CD4-positive, alpha-beta T cell treated with Interleukin-4 for 4 hours (primary cell): Measurements from ENCODE around the gene TNFRSF4.

ENCODE experiments used
- DNase-seq: peaks from one replicate; pipeline ENCODE4 v3.0.0-alpha.2; 2020

The TNFRSF4 gene

GRCh38 chr1:1232208-1232795 is 18.3 kb upstream of the TNFRSF4 start, which contains the start of gene B3GALT6:
Gene B3GALT6, plus strand, starts transcription at chr1:1232237. Its CDS starts 42 bp downstream, at chr1:1232279.
- no peak for DNase-seq

DNA sequence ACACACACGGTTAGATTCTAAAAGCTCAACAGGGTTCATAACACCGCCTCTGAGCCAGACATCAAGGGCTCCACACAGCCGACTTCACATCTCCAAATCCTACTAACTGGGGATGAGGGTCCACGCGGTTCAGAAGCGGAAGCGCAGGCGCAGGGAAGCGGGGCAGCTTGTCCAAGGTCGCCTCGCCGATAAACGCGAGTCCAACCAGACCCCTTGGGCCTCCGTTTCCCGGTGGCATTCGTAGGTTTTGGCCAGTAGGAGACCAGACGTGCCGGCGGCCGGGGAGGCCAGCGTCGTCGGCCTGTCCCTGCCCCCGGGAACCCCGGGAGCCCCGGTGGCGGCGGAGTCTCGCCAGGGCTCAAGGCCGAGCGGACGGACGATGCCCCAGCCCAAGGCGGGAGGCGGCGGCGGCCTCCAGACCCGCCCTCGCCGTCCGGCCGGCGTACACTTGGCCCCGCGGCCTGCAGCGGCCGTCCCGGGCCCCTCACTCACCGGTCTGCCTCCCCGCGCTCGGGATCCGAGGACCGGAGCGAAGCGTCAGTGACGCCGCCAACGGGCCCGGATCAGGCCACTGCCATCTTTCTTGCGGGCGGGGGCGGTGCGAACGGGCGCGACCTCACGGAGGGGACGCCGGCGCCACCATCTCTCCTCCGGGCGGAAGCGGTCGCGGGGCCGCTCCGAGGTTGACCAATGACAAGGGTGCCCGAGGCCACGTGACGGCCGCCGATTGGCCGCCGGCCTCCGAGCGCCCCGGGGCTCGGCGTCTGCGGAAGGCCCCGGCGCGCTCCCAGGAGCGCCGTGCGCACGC is 17.7 kb upstream of the TNFRSF4 start, which contains the start of gene SDF4:
TSS of gene SDF4 (minus strand) at position 602 of the 808 bp plus-strand sequence. CDS start 3,229 bp downstream, outside the sequence.
- peak; percentile 97 for DNase-seq

DNA sequence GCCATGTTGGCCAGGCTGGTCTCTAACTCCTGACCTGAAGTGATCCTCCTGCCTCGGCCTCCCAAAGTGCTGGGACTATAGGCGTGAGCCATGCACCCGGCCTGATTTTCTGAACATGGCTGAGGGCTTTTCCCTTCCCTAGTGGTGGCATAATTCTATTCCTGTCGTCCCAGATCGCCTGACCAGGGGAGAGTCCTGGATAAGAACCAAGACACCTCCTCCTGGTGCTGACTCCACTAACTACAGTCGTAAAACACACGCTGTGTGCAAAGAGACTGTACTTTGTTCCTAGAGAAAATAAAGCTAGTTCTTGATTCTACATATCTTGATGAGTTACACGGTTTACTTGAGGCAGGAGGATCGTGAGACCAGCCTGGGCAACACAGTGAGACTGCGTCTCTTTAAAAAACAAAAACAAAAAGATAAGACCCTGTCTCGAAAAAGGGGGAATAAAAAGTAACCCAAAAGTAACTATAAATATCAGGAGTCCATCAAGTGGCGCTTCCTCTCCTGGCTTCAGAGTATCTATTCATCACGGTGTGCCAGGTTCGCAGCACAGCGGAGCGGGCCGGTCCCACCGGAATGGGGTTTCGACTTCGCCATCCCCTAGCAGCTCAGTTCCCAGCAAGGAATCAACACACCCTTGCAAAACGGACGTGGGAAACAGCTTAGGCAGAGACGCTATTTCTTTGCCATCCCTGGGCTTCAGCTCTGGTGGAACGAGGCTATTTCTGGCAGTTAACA is 16.9 kb upstream of the TNFRSF4 start:
- no peak for DNase-seq

DNA sequence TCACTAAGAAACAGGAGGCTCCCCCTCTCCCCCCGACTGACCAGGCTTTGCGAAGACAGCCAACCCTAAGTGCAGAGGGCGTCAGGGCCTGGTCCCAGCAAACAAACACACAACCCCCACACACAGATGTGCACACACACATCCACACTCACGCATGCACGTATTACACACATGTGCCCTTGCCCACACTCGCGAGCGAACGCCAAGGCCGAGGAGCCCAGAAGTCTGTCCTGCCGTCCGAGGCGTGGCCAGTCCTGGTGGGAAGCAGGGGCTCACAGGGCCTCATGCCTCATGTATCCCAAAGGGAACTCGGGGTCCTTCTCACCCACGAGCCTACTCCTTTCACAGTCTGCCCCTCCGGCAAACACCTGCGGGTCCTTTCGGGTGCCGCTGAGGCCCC is 15.8 kb upstream of the TNFRSF4 start:
- DNase-seq, result no peak

DNA sequence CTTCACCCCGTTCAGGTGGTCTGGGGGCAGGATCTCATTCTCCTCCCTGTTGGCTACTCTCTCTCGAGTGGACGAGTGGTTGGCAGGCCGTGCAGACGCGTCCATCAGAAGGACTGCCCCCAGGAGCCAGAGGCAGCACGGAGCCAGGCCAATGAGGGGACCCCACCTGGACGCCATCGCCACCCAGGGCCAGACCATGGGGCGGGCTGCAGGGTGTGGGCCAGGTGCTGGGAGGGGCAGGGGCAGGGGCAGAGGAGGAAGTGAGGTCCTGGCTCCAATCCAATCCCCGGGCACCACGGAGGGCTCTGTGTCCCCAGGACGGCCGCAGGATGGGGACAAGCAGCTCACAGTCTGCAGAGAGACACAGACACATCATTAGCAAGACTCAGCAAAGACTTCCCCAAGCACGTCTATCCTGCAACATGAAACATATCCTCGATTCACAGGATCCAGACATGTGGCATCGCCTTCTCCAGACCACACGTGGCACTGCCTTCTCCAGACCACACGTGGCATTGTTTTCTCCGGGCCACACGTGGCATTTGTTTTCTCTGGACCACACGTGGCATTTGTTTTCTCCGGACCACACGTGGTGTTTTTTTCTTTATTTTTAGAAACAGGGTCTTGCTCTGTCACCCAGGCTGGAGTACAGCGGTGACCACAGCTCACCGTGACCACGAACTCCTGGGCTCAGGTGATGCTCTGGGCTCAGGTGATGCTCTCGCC is 14.8 kb upstream of the TNFRSF4 start:
- DNase-seq, result no peak

DNA sequence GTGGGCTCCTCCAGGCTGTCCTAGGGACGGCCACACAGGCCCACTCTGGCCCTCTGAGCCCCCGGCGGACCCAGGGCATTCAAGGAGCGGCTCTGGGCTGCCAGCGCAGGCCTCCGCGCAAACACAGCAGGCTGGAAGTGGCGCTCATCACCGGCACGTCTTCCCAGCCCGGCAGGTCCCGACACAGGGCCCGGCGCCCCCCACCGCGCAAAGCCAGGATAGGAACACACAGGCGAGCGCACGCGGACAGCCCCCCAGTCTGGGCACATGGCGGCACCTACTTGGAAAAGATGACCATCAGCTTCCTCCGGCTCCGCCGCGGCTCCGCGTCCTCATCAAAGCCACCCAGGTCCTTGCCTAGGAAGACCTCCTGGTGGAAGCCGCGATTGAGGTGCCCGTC is 14.2 kb upstream of the TNFRSF4 start:
- DNase-seq, result no peak

DNA sequence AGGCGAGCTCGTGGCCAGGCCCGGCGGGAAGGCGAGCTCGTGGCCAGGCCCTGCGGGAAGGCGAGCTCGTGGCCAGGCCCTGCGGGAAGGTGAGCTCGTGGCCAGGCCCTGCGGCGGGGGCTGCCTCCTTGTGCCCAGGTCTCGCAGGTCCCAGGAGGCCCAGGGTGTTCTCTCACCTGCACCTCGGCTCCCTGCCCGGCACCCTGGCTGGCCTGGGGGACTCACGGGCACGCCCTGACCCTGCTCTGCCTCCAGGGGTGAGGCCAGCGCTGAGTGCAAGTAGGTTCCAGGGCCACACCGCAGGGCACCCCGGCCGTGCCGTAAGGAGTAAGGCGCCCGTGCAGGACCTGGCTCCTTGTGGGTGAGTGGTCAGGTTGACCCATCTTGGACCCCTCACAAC is 13.4 kb upstream of the TNFRSF4 start:
- no peak for DNase-seq

DNA sequence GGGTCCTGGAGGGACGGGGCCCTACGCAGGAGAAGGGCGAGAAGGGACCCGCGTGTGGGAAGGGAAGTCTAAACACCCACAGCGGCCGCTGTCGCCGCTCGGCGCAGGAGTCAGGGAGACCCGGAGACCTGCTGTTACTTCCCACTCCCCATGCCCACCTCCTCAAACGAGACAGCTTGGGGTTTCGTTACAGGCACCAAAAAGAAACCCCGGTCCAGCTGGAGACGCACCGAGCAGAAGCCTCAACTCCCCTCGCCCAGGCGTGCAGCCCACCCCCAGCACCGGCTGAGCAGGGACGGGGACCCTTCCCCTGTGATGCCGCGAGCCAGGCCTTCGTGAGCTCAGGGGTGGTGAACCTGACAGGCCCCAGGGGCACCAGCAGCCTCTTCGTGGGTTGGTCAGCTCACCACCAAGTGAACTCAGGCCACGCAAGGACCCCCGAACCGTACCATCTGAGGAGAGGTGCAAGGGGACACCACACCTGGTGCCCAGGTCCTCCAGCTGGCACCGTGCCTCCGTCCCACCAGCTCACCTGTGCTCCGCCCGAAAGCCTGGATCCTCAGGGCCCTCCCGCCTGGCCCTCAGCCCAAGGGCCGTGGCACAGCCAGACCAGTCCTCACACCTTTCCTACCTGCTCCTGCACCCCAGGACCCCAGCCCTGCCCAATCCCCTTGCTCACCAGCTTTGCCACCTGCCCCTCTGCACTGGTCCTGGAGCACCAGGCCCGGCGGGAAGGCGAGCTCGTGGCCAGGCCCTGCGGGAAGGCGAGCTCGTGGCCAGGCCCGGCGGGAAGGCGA is 12.8 kb upstream of the TNFRSF4 start:
- no peak for DNase-seq

- no peak for DNase-seq
Observed at GRCh38 chr1:1225913-1226312, 12.0 kb upstream of the TNFRSF4 start.

- DNase-seq, result no peak
Observed at GRCh38 chr1:1225238-1225845, 11.4 kb upstream of the TNFRSF4 start.

DNA sequence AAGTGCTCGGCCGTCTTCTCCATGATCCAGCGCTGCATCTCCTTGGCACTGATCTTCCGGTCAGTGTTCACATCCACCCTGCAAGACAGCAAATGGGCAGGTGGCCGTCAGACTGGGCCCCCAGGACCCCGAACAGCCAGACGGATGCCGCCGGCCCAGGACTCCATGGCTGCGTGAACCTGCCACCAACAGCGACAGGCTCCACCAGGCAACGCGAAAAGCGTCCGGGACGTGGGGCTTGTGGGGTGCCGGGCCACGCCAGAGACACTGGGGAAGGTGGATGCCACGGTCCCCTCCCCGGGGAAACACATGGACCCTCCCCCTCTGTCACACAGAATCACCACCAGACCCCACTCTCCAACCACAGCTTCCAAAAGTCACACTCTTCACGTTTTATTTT is 9.9 kb upstream of the TNFRSF4 start:
- DNase-seq, result no peak

- no peak for DNase-seq
Observed at GRCh38 chr1:1223321-1223720, 9.4 kb upstream of the TNFRSF4 start.

DNA sequence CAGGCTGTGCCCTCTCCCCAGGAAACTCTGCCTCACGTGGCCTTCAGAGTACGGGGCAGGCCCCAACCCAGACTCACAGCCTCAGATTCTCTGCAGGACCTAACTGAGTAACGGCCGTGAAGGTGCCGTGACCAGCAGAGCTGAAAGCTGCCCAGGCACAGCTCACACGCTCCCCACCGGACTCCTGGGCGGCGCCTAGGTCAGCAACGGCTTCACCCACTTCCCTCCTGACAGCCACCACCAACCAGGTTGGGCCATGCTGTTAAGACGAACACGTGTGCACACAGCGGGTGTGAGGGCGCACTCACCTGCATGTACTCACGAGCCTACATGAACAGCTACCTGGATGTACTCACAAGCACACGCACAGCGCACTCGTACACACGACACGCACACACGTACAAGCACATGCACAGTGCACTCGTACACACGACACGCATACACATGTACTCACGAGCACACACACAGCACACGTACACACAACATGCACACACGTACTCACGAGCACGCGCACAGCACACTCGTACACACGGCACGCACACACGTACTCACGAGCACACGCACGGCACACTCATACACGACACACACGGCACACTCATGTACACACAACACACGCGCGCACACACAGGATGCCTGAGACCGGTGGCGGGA is 8.7 kb upstream of the TNFRSF4 start:
- no peak for DNase-seq

GRCh38 chr1:1221887-1222574 is 8.1 kb upstream of the TNFRSF4 start:
- DNase-seq, result no peak

DNA sequence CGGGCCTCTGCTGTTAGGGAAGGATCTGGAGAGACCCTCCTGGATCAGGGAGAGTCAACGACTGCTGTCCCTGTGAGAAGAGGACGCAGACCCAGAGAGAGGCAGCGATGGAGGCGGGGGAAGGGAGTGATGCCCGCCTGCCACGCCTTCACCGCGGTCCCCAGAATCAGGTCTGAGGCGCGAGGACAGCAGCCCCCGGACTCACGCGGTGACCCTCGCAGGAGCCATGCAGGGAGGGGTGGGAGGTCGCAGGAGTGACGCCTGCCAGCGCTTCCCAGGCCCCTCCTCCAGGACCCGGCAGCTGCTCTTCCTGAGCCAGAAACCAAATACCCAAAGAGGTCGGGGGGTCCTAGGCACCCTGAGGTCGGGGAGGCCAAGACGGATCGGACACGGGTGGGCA is 6.2 kb upstream of the TNFRSF4 start:
- DNase-seq, result no peak

- peak; percentile 49 for DNase-seq
Observed at GRCh38 chr1:1219341-1219740, 5.4 kb upstream of the TNFRSF4 start.

DNA sequence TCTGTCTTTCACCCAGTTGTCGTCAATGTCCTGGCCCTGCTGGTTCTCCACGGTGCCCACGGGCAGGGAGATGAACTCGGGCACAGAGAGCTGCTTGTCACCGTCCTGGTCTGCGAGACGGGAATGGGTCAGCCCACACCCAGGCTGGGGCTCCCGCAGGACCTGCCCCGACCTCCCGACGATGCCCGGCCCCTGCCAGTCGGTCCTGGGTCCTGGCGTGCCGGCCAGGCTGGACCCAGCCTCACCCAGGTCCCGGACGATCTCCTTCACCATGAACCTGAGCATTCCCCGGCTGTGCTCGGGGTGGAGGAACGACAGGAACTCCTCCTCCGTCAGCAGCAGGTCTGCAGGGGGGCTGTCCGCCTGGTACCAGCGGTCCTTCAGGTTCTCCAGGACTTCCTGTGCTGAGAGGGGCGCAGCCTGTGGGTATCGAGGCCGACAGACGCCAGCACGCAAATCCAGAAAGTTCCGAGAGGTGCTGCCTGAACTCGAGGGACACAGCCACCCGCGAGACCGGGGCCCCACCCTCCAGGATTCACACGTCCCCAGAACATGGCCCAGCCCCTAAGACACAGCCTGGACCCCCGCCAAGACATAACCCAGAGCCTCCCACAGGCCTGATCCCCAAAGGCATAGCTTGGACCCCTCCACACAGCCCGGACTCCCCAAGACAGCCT is 4.7 kb upstream of the TNFRSF4 start:
- DNase-seq, result no peak

GRCh38 chr1:1217621-1218523 is 3.9 kb upstream of the TNFRSF4 start:
- DNase-seq, result peak; percentile 73
